Neural cell (in vitro differentiated cells): ENCODE results near the gene MTRFR. TPM values are rescaled to one million over a fixed set of nuclear protein-coding genes. Genes with fewer than 3 reads are reported as not detected.

Experiments
- H2AFZ ChIP-seq: fragments of 200-600, 300-800 bp; sonication (generic), shearing (Covaris generic); 2 replicates; pipeline ENCODE4 v1.6.0; 2014; ENCODE audit warnings: low read depth, mild to moderate bottlenecking, antibody characterized with exemption, low read length, moderate library complexity
- H3F3A ChIP-seq: fragments of 200-600 bp; shearing (Covaris generic); 2 replicates; pipeline ENCODE4 v1.6.1; 2016; ENCODE audit warnings: mild to moderate bottlenecking, moderate library complexity, mixed read lengths, antibody characterized with exemption, low read length; ENCODE audit not compliant: insufficient read depth, poor library complexity, severe bottlenecking
- H3K27ac ChIP-seq: fragments of 200-600, 300-800 bp; sonication (generic), shearing (Covaris generic); 2 replicates; pipeline ENCODE4 v1.5.1; 2014; ENCODE audit warnings: mild to moderate bottlenecking, low read length, moderate library complexity
- H3K27me3 ChIP-seq: fragments of 300-800, 200-600 bp; sonication (generic), shearing (Covaris generic); 2 replicates; pipeline ENCODE4 v1.6.0; 2014; ENCODE audit warnings: mild to moderate bottlenecking, low read depth, low read length, moderate library complexity; ENCODE audit not compliant: insufficient read depth
- H3K36me3 ChIP-seq: fragments of 300-800, 200-600 bp; sonication (generic), shearing (Covaris generic); 2 replicates; pipeline ENCODE4 v1.5.1; 2014; ENCODE audit warnings: mild to moderate bottlenecking, antibody characterized with exemption, low read length, moderate library complexity; ENCODE audit not compliant: insufficient read depth
- H3K4me2 ChIP-seq: fragments of 300-800, 200-600 bp; sonication (generic), shearing (Covaris generic); 2 replicates; pipeline ENCODE4 v1.6.0; 2014; ENCODE audit warnings: mild to moderate bottlenecking, low read length
- H3K4me3 ChIP-seq: fragments of 300-800, 200-600 bp; sonication (generic), shearing (Covaris generic); 2 replicates; pipeline ENCODE4 v1.5.1; 2014; ENCODE audit warnings: mild to moderate bottlenecking, low read length, moderate library complexity
- H3K79me2 ChIP-seq: fragments of 200-600 bp; shearing (Covaris generic); replicated peaks from 2 replicates; pipeline ENCODE4 v1.6.0; 2014; ENCODE audit warnings: mild to moderate bottlenecking, low read length, moderate library complexity; ENCODE audit not compliant: insufficient read depth
- H3K9ac ChIP-seq: fragments of 300-800, 200-600 bp; sonication (generic), shearing (Covaris generic); 2 replicates; pipeline ENCODE4 v1.6.1; 2016; ENCODE audit warnings: mild to moderate bottlenecking, low read length, mixed read lengths
- H3K9me2 ChIP-seq: fragments of 200-600 bp; shearing (Covaris generic); 2 replicates; pipeline ENCODE4 v1.6.1; 2016; ENCODE audit warnings: mild to moderate bottlenecking, low read length, mixed read lengths; ENCODE audit not compliant: insufficient read depth
- H3K9me3 ChIP-seq: fragments of 200-600, 300-800 bp; sonication (generic), shearing (Covaris generic); 2 replicates; pipeline ENCODE4 v1.6.1; 2016; ENCODE audit warnings: mild to moderate bottlenecking, mixed run types, low read length, moderate library complexity, mixed read lengths
- H4K20me1 ChIP-seq: fragments of 200-600 bp; shearing (Covaris generic); 2 replicates; pipeline ENCODE4 v1.6.1; 2016; ENCODE audit warnings: mild to moderate bottlenecking, mixed run types; ENCODE audit not compliant: insufficient read depth
- CTCF ChIP-seq: fragments of 450-650 bp; IDR thresholded peaks from 2 replicates; pipeline ENCODE4 v1.5.1; 2014; ENCODE audit warnings: antibody characterized with exemption, mild to moderate bottlenecking, moderate library complexity; ENCODE audit not compliant: poor library complexity, severe bottlenecking
- EP300 ChIP-seq: fragments of 450-650 bp; conservative IDR thresholded peaks from 2 replicates; pipeline ENCODE4 v1.6.1; 2014; ENCODE audit warnings: antibody characterized with exemption, mild to moderate bottlenecking, moderate library complexity; ENCODE audit not compliant: poor library complexity, severe bottlenecking
- EZH2 ChIP-seq: fragments of 200-600, 300-800 bp; shearing (Covaris generic), sonication (generic); IDR thresholded peaks from 2 replicates; pipeline ENCODE4 v1.6.1; 2014; ENCODE audit warnings: antibody characterized with exemption, low read length, borderline replicate concordance, mild to moderate bottlenecking; ENCODE audit not compliant: insufficient read depth, poor library complexity, severe bottlenecking
- MXI1 ChIP-seq: fragments of 450-650 bp; conservative IDR thresholded peaks from 2 replicates; pipeline ENCODE4 v1.6.1; 2014; ENCODE audit warnings: antibody characterized with exemption, mild to moderate bottlenecking; ENCODE audit not compliant: poor library complexity, severe bottlenecking
- POLR2AphosphoS5 ChIP-seq: IDR thresholded peaks from 2 replicates; pipeline ENCODE4 v1.6.1; 2012
- RAD21 ChIP-seq: fragments of 450-650 bp; conservative IDR thresholded peaks from 2 replicates; pipeline ENCODE4 v1.6.1; 2014; ENCODE audit warnings: antibody characterized with exemption, mild to moderate bottlenecking, moderate library complexity
- REST ChIP-seq: IDR thresholded peaks from 2 replicates; pipeline ENCODE4 v1.6.1; 2012; ENCODE audit warnings: borderline replicate concordance
- SMC3 ChIP-seq: fragments of 450-650 bp; conservative IDR thresholded peaks from 2 replicates; pipeline ENCODE4 v1.6.1; 2014; ENCODE audit warnings: antibody characterized with exemption, mild to moderate bottlenecking, moderate library complexity; ENCODE audit not compliant: poor library complexity
- TAF1 ChIP-seq: IDR thresholded peaks from 2 replicates; pipeline ENCODE4 v1.6.1; 2012; ENCODE audit warnings: low read depth
- polyA plus RNA-seq: library from polyadenylated mRNA; depleted of rRNA; stranded (reverse); fragments of >200 nt; gene quantifications from 2 replicates; pipeline ENCODE4 v1.2.3, GENCODE V29; 2014

MTRFR gene
- polyA plus RNA-seq, 1 donor from 2014 or later: 30.0 TPM

GRCh38 chr12:123278101-123278627 lies 44.9 kb downstream of the MTRFR start:
- Histone ChIP-seq H3K27me3 (no peaks in the 10 kb centered on the region), H3K9ac (no peak overlapping the region), H4K20me1 (no peaks in the 10 kb centered on the region), H3K9me2 (no peaks in the 10 kb centered on the region), H3K4me3 (no peak overlapping the region), H3K27ac (no peak overlapping the region), H3K9me3 (no peaks in the 10 kb centered on the region), H3K4me2 (no peak overlapping the region), H2AFZ (no peak overlapping the region), H3K36me3 (no peaks in the 10 kb centered on the region), H3K79me2 (peaks cover 11% of the 10 kb centered on the region), H3F3A (no peaks in the 10 kb centered on the region)
- no peak for TF ChIP-seq MXI1
- no peak for TF ChIP-seq REST
- no peak for TF ChIP-seq RAD21
- no peak for TF ChIP-seq CTCF
- no peak for TF ChIP-seq SMC3
- TF ChIP-seq POLR2AphosphoS5: no peak
- no peak for TF ChIP-seq TAF1
- no peak for TF ChIP-seq EP300
- no peak for TF ChIP-seq EZH2

GRCh38 chr12:123280971-123281370 lies 47.7 kb downstream of the MTRFR start:
- no peaks in the 10 kb centered on the region for H3K9me3 ChIP-seq
- no peak overlapping the region for H3K4me2 ChIP-seq
- H4K20me1 ChIP-seq: no peaks in the 10 kb centered on the region
- H3K79me2 ChIP-seq: no peaks in the 10 kb centered on the region
- TF ChIP-seq POLR2AphosphoS5 (no peak), RAD21 (no peak), EZH2 (no peak), REST (no peak), TAF1 (no peak), CTCF (no peak), MXI1 (no peak), SMC3 (no peak), EP300 (no peak)
- no peaks in the 10 kb centered on the region for H3F3A ChIP-seq
- no peaks in the 10 kb centered on the region for H3K27me3 ChIP-seq
- no peak overlapping the region for H3K4me3 ChIP-seq
- H3K36me3 ChIP-seq: no peaks in the 10 kb centered on the region
- no peak overlapping the region for H2AFZ ChIP-seq
- H3K9ac ChIP-seq: no peak overlapping the region
- no peaks in the 10 kb centered on the region for H3K9me2 ChIP-seq
- no peak overlapping the region for H3K27ac ChIP-seq
